Esophagus squamous epithelium (tissue), 5 donors: Measurements from ENCODE around the gene PRKAR1B. TPM values are rescaled to one million over a fixed set of nuclear protein-coding genes. Genes with fewer than 3 reads are reported as not detected.

ENCODE experiments used
- DNase-seq: peaks from one replicate; lab custom pipeline; 2025; lab: John Stamatoyannopoulos, UW
- H3K27ac ChIP-seq, 4 donors: fragments of 200-600 bp; sonication (generic); one replicate each; pipeline ENCODE4 v1.5.1; 2016 to 2019; ENCODE audit warnings: mild to moderate bottlenecking in 1 of 4
- H3K27me3 ChIP-seq, 4 donors: fragments of 200-600 bp; sonication (generic); 1 replicate in 3 of 4; 2 replicates in 1 of 4; pipeline versions ENCODE4 v1.5.1 to v1.6.0; 2017 to 2021; ENCODE audit warnings: antibody characterized with exemption in 1 of 4
- H3K36me3 ChIP-seq, 3 donors: fragments of 200-600 bp; sonication (generic); one replicate each; pipeline ENCODE4 v1.5.1; 2016 to 2019
- H3K4me1 ChIP-seq, 3 donors: fragments of 200-600 bp; sonication (generic); one replicate each; pipeline ENCODE4 v1.5.1; 2017 to 2019
- H3K4me3 ChIP-seq, 4 donors: fragments of 200-600 bp; sonication (generic); 1 replicate in 3 of 4; 2 replicates in 1 of 4; pipeline ENCODE4 v1.5.1; 2016 to 2019; ENCODE audit warnings: mild to moderate bottlenecking in 2 of 4, moderate library complexity in 1 of 4
- H3K9me3 ChIP-seq, 3 donors: fragments of 200-600 bp; sonication (generic); one replicate each; pipeline ENCODE4 v1.5.1; 2016 to 2019
- CTCF ChIP-seq, 6 experiments: fragments of 450-650 bp in 4 of 6; fragments of 200-600 bp in 2 of 6; sonication (generic) in 2 of 6; IDR thresholded peaks; one replicate each; pipeline ENCODE4 v1.5.1; 2016 to 2019; ENCODE audit warnings: antibody characterized with exemption in 6 of 6, mild to moderate bottlenecking in 4 of 6, moderate library complexity in 4 of 6
- POLR2A ChIP-seq, 4 donors: fragments of 450-650 bp; IDR thresholded peaks; one replicate each; pipeline ENCODE4 v1.6.1; 2017; ENCODE audit warnings: antibody characterized with exemption in 4 of 4, mild to moderate bottlenecking in 4 of 4, moderate library complexity in 3 of 4
- WGBS, 2 donors: methylation state at CpG; one replicate each; pipeline ENCODE4 v1.1.5; 2018; 5-methylcytosine and 5-hydroxymethylcytosine counted together
- intact Hi-C: fragments of 100-400 bp; cut with DNase I; formaldehyde crosslinking; loops from one replicate; pipeline ENCODE4 v1.15.0; 2022
- total RNA-seq, 4 donors: library from RNA; depleted of rRNA; stranded (reverse); fragments of >200 nt; gene quantifications; one replicate each; pipeline ENCODE4 v1.1.0, GENCODE V29; 2016
- donor health status: DM: yes; HTN: yes; CAD: no.

The PRKAR1B gene
- total RNA-seq, 4 donors from 2014 or later = 10.2 to 13.1 (median 12.5) TPM

- TF ChIP-seq POLR2A (IDR thresholded peaks at IDR 0.05) = no peak
- TF ChIP-seq CTCF (IDR thresholded peaks at IDR 0.05) = no peak
- Histone ChIP-seq H3K4me3 (no peak overlapping the region), H3K4me1 (peaks cover 6 to 64% (median 15%) of the 10 kb centered on the region in 3 donors), H3K27me3 (no peaks in the 10 kb centered on the region), H3K36me3 (peaks cover 0 to 11% (median 0%) of the 10 kb centered on the region in 3 donors), H3K9me3 (no peaks in the 10 kb centered on the region), H3K27ac (peak overlapping the region in 2 of 4 donors; percentile 31 to 50)
- no peak for DNase-seq
- intact Hi-C loops = no loop called here
- WGBS, 2 donors = 67 to 92% methylated on average over 12 of the region's 13 CpGs
These were observed 119.1 kb downstream of the PRKAR1B start for GRCh38 chr7:607938-608337.

- intact Hi-C loops = no loop called here
- H3K27ac ChIP-seq = peak overlapping the region in 3 of 4 donors; percentile 81 to 90 (median 84)
- H3K27me3 ChIP-seq = no peaks in the 10 kb centered on the region
- H3K9me3 ChIP-seq = no peaks in the 10 kb centered on the region
- H3K36me3 ChIP-seq = peaks cover 0 to 11% (median 0%) of the 10 kb centered on the region in 3 donors
- H3K4me1 ChIP-seq = peaks cover 21 to 78% (median 25%) of the 10 kb centered on the region in 3 donors
- no peak overlapping the region for H3K4me3 ChIP-seq
- TF ChIP-seq CTCF (IDR thresholded peaks at IDR 0.05) = no peak
- TF ChIP-seq POLR2A (IDR thresholded peaks at IDR 0.05) = no peak
- no peak for DNase-seq
- WGBS, 2 donors = 88 to 89% methylated on average over 23 to 33 of the region's 33 CpGs
These were observed 121.2 kb downstream of the PRKAR1B start for GRCh38 chr7:605661-606450.

- TF ChIP-seq POLR2A (IDR thresholded peaks at IDR 0.05) = no peak
- TF ChIP-seq CTCF (IDR thresholded peaks at IDR 0.05) = no peak
- intact Hi-C loops = no loop called here
- H3K27me3 ChIP-seq = no peaks in the 10 kb centered on the region
- H3K36me3 ChIP-seq = peaks cover 0 to 11% (median 0%) of the 10 kb centered on the region in 3 donors
- H3K4me1 ChIP-seq = peaks cover 21 to 74% (median 25%) of the 10 kb centered on the region in 3 donors
- WGBS, 2 donors = 71 to 81% methylated on average over 17 of the region's 28 CpGs
- DNase-seq = no peak
- H3K9me3 ChIP-seq = no peaks in the 10 kb centered on the region
- peak overlapping the region in 3 of 4 donors; percentile 5 to 54 (median 26) for H3K4me3 ChIP-seq
- peak overlapping the region; percentile 81 to 92 (median 87) for H3K27ac ChIP-seq
These were observed 122.1 kb downstream of the PRKAR1B start for GRCh38 chr7:604884-605531.

- peaks cover 21 to 66% (median 25%) of the 10 kb centered on the region in 3 donors for H3K4me1 ChIP-seq
These were observed 122.8 kb downstream of the PRKAR1B start for GRCh38 chr7:604001-604883.

More at GRCh38 chr7:604001-604883, 122.8 kb downstream of the PRKAR1B start:
- intact Hi-C loops = no loop called here
- no peaks in the 10 kb centered on the region for H3K9me3 ChIP-seq
- no peaks in the 10 kb centered on the region for H3K27me3 ChIP-seq
- H3K27ac ChIP-seq = peak overlapping the region; percentile 81 to 92 (median 87)
- peaks cover 0 to 11% (median 0%) of the 10 kb centered on the region in 3 donors for H3K36me3 ChIP-seq
- peak; percentile 54 for DNase-seq
- TF ChIP-seq POLR2A (IDR thresholded peaks at IDR 0.05) = peak in 2 of 4 donors; percentile 60 to 74
- TF ChIP-seq CTCF (IDR thresholded peaks at IDR 0.05) = no peak
- 51 to 66% methylated on average over 13 to 14 of the region's 37 CpGs for WGBS, 2 donors
- peak overlapping the region in 3 of 4 donors; percentile 5 to 54 (median 26) for H3K4me3 ChIP-seq
